NCI-H1694 treated with DMSO at 0.1 percent for 48 hours (cell line): ENCODE data around the gene DLG4.

Experiments used
- DNase-seq: peaks from one replicate; lab custom pipeline; 2025; lab: John Stamatoyannopoulos, UW

Gene DLG4

GRCh38 chr17:7229504-7229903, 9.9 kb upstream of the DLG4 start:
- DNase-seq, result no peak

GRCh38 chr17:7228920-7229319, 9.3 kb upstream of the DLG4 start:
- no peak for DNase-seq

GRCh38 chr17:7226721-7227710, 7.4 kb upstream of the DLG4 start:
- DNase-seq, result no peak

GRCh38 chr17:7225711-7226331, 6.2 kb upstream of the DLG4 start:
- DNase-seq, result no peak

DNA sequence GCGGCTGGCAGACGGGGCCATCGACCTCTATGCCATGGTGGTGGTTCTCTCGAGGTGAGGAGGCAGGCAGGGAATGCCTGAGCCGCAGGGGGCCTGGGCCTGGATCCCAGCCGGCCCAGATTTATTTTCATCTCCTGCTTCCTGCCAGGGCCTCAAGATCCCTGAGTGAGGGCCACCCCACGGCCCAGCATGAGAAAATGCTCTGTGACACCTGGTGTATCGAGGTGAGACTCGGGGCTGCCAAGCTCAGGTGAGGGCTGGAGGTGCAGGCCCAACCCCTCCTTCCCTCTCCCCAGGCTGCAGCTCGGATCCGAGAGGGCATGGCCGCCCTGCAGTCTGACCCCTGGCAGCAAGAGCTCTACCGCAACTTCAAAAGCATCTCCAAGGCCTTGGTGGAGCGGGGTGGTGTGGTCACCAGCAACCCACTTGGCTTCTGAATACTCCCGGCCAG, 5.0 kb upstream of the DLG4 start:
- DNase-seq, result no peak

- DNase-seq, result no peak
These were observed 4.5 kb upstream of the DLG4 start for GRCh38 chr17:7224110-7224509.

- DNase-seq, result no peak
These were observed 3.7 kb upstream of the DLG4 start for GRCh38 chr17:7223375-7223774.

- DNase-seq, result no peak
These were observed 3.3 kb upstream of the DLG4 start for GRCh38 chr17:7222972-7223292.

- DNase-seq, result no peak
These were observed 2.7 kb upstream of the DLG4 start for GRCh38 chr17:7222093-7222971.

GRCh38 chr17:7221278-7222092, 1.8 kb upstream of the DLG4 start:
- no peak for DNase-seq

DNA sequence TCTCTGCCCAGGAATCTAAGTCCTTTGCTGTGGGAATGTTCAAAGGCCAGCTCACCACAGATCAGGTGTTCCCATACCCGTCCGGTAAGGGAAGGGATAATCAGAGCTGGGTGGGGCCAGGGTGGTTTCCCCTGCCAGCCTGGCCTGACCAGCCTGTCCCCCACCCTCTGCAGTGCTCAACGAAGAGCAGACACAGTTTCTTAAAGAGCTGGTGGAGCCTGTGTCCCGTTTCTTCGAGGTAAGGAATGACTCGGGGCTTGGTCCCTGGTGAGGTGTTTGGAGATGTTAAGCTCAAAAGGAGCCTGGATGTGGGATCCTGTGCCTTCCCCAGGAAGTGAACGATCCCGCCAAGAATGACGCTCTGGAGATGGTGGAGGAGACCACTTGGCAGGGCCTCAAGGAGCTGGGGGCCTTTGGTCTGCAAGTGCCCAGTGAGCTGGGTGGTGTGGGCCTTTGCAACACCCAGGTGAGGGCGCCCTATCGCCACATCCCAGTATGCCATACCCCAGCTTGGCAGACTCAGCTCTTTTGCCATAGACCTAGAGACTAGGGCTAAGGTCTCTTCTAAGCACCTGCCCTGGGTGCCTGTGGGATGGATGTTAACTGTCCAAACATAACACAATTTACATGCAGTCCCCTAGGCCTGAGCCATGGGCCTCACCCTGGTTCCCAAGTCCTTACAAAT, 1.1 kb upstream of the DLG4 start:
- DNase-seq, result peak; percentile 32

DNA sequence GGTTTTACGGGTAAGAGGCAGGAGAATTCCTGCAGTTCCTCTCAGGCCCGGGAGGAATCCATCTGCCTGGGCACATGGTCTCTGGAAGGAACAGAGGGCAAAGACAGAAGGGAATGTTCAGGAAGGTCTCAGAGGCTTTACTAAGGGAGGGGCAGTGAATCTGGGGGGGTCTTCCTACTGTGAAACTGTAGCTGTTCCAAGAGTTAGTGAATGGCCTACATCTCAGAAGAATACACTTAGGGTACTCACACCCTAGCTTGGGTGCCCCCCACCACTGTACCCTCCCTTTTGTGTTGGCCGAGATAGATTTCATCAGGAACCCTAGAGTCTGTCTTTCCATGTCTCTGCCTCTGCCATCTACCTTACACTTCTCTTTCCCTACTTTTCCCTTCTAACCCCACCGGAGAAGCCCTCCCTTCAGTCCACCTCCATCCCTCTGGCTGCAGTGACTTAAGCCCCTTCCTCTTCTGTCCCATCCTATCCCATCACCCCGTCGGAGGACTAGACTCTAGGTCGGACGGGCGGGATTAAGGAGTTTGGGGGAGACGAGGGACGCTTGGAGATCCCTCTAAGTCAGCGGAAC, 316 bp downstream of the DLG4 start:
- DNase-seq, result no peak

GRCh38 chr17:7218758-7219157, 878 bp downstream of the DLG4 start:
- no peak for DNase-seq

DNA sequence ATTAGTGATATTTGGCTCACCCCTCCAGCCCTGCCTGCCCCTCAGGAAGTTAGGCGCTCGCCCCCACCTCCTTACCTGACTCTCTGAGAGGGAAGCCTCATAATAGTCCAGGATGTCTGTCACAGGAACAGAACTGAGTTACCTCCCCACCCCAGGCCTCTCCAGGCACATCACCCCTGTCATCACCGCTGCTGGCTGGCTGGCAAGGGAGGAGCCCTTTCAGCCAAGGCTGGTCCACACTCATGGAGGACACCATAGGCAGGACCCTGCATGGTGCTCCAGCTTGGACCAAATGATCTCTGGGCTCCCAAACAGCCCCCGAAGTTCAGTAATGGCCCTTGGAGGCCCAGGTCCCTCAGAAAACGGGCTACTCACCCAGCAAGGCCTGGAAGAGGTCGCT, 1.5 kb downstream of the DLG4 start:
- DNase-seq, result no peak

- peak; percentile 19 for DNase-seq
These were observed 2.3 kb downstream of the DLG4 start for GRCh38 chr17:7217113-7217987.

- no peak for DNase-seq
These were observed 3.2 kb downstream of the DLG4 start for GRCh38 chr17:7216242-7217112.

GRCh38 chr17:7215652-7216180, 3.9 kb downstream of the DLG4 start:
- DNase-seq, result no peak

DNA sequence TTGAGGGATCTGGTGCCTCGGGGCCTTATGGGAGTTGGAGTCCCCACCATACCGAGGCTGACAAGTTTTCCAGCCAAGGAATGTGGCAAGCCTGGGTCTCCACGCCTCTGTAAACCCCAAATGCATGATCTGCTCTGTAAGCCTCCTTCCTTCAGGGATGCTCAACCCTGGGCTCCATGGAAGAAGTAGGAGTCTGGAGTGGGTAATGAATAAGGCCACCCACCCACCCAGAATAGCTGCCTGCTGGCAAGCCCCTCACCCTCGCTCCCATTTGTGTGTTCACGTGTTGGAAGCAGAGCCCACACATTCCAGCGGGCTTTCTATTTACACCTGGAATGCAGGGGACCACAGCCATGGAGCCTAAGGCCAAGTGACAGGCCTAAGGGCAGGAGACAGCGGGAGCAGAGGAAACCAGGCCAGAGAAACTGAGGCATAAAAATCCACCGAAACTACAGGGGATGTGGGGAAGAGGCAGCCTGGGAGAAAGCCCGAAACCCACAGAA, 4.4 kb downstream of the DLG4 start:
- no peak for DNase-seq
